Measurements from ENCODE around the gene SLC5A10. TPM values are rescaled to one million over a fixed set of nuclear protein-coding genes. Genes with fewer than 3 reads are reported as not detected.

SLC5A10 gene
- total RNA-seq, 2 experiments from 2014 or later = not detected

- peaks cover 15% of the 10 kb centered on the region for H3K9me3 Mint-ChIP-seq
- H3K27ac Mint-ChIP-seq = no peak overlapping the region
Observed at GRCh38 chr17:18995220-18995619, 43.3 kb downstream of the SLC5A10 start.

GRCh38 chr17:18996458-18996857, 44.5 kb downstream of the SLC5A10 start:
- POLR2A ChIA-PET = no interaction called here
- Mint-ChIP-seq H3K27ac (no peak overlapping the region), H3K36me3 (ENCODE audit: low read depth) (peaks cover 28% of the 10 kb centered on the region), H3K9me3 (peaks cover 15% of the 10 kb centered on the region), H3K4me1 (peaks cover 18% of the 10 kb centered on the region), H3K27me3 (no peaks in the 10 kb centered on the region), H3K4me3 (no peak overlapping the region)
- CTCF ChIA-PET = interaction anchor here (1.2 to 1.4 kb wide), 2 partner anchors 24 to 35 kb away, joined by 3 to 5 read pairs; no protein-coding TSS in a partner anchor
- DNase-seq = no peak

More at GRCh38 chr17:18995220-18995619, 43.3 kb downstream of the SLC5A10 start:
- no peak for DNase-seq
- Mint-ChIP-seq H3K36me3 (ENCODE audit: low read depth) (peaks cover 28% of the 10 kb centered on the region), H3K4me3 (no peak overlapping the region), H3K4me1 (peaks cover 15% of the 10 kb centered on the region), H3K27me3 (no peaks in the 10 kb centered on the region)
- ChIA-PET CTCF (no interaction called here), POLR2A (interaction anchor here (0.9 kb wide), 1 partner anchor 20 kb away, joined by 3 read pairs; no protein-coding TSS in a partner anchor)

GRCh38 chr17:18997650-18998196, 45.8 kb downstream of the SLC5A10 start:
- H3K9me3 Mint-ChIP-seq = peaks cover 15% of the 10 kb centered on the region
- CTCF ChIA-PET = interaction anchor here (1.2 kb wide), 1 partner anchor 23 kb away, joined by 3 read pairs; no protein-coding TSS in a partner anchor
- H3K27ac Mint-ChIP-seq = no peak overlapping the region
- H3K4me1 Mint-ChIP-seq = peaks cover 27% of the 10 kb centered on the region
- H3K4me3 Mint-ChIP-seq = no peak overlapping the region
- POLR2A ChIA-PET = interaction anchor here (1.1 to 1.4 kb wide), 2 partner anchors 10 to 16 kb away, joined by 3 read pairs; no protein-coding TSS in a partner anchor
- DNase-seq = no peak
- H3K36me3 Mint-ChIP-seq (ENCODE audit: low read depth) = peaks cover 28% of the 10 kb centered on the region
- no peaks in the 10 kb centered on the region for H3K27me3 Mint-ChIP-seq

DNA sequence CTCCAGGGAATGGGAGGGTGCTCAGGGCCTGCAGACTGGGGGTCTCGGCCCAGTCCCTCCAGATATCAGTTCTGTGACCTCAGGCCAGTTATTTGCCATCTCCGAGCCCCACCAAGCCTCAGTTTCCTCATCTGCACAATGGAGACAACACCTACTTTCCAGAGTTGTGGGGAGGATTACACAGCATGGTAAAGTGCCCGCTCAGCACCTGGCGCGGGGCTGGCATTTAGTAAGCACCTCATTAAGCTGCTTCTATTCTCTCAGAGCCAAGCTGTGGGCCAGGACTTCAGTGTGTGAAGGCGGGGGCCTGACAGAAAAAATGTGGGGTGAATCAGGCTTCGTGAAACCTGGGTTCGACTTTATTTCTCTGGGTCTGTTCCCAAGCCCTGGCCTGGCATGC, 47.4 kb downstream of the SLC5A10 start:
- H3K4me1 Mint-ChIP-seq = peaks cover 27% of the 10 kb centered on the region
- H3K9me3 Mint-ChIP-seq = peaks cover 15% of the 10 kb centered on the region
- H3K27me3 Mint-ChIP-seq = no peaks in the 10 kb centered on the region
- peaks cover 23% of the 10 kb centered on the region for H3K36me3 Mint-ChIP-seq (ENCODE audit: low read depth)
- CTCF ChIA-PET = no interaction called here
- H3K4me3 Mint-ChIP-seq = no peak overlapping the region
- H3K27ac Mint-ChIP-seq = no peak overlapping the region
- no peak for DNase-seq
- POLR2A ChIA-PET = no interaction called here

- POLR2A ChIA-PET = no interaction called here
- CTCF ChIA-PET = no interaction called here
- no peak overlapping the region for H3K27ac Mint-ChIP-seq
- no peak for DNase-seq
- peaks cover 29% of the 10 kb centered on the region for H3K4me1 Mint-ChIP-seq
- H3K27me3 Mint-ChIP-seq = no peaks in the 10 kb centered on the region
- H3K4me3 Mint-ChIP-seq = no peak overlapping the region
- peaks cover 20% of the 10 kb centered on the region for H3K36me3 Mint-ChIP-seq (ENCODE audit: low read depth)
- peaks cover 13% of the 10 kb centered on the region for H3K9me3 Mint-ChIP-seq
Observed at GRCh38 chr17:18999911-19000310, 47.9 kb downstream of the SLC5A10 start.

- CTCF ChIA-PET = no interaction called here
- H3K4me3 Mint-ChIP-seq = no peak overlapping the region
- peaks cover 15% of the 10 kb centered on the region for H3K36me3 Mint-ChIP-seq (ENCODE audit: low read depth)
- no peaks in the 10 kb centered on the region for H3K27me3 Mint-ChIP-seq
- H3K4me1 Mint-ChIP-seq = peaks cover 29% of the 10 kb centered on the region
- H3K9me3 Mint-ChIP-seq = peaks cover 8% of the 10 kb centered on the region
- DNase-seq = no peak
- POLR2A ChIA-PET = interaction anchor here (4.4 kb wide), 1 partner anchor 8 kb away, joined by 19 read pairs; no protein-coding TSS in a partner anchor
- no peak overlapping the region for H3K27ac Mint-ChIP-seq
Observed at GRCh38 chr17:19000531-19001325, 48.8 kb downstream of the SLC5A10 start.

- Mint-ChIP-seq H3K36me3 (ENCODE audit: low read depth) (peaks cover 4% of the 10 kb centered on the region), H3K9me3 (no peaks in the 10 kb centered on the region), H3K27me3 (peaks cover 5% of the 10 kb centered on the region), H3K4me3 (no peak overlapping the region), H3K27ac (no peak overlapping the region), H3K4me1 (peaks cover 29% of the 10 kb centered on the region)
- DNase-seq = no peak
- ChIA-PET POLR2A (interaction anchor here (1.2 to 4.4 kb wide), 2 partner anchors 10 to 12 kb away, joined by 3 to 19 read pairs; no protein-coding TSS in a partner anchor), CTCF (interaction anchor here (1.1 to 3.2 kb wide), 2 partner anchors 41 to 377 kb away, joined by 3 to 15 read pairs; no protein-coding TSS in a partner anchor)
Observed at GRCh38 chr17:19001907-19002590, 50.1 kb downstream of the SLC5A10 start.

DNA sequence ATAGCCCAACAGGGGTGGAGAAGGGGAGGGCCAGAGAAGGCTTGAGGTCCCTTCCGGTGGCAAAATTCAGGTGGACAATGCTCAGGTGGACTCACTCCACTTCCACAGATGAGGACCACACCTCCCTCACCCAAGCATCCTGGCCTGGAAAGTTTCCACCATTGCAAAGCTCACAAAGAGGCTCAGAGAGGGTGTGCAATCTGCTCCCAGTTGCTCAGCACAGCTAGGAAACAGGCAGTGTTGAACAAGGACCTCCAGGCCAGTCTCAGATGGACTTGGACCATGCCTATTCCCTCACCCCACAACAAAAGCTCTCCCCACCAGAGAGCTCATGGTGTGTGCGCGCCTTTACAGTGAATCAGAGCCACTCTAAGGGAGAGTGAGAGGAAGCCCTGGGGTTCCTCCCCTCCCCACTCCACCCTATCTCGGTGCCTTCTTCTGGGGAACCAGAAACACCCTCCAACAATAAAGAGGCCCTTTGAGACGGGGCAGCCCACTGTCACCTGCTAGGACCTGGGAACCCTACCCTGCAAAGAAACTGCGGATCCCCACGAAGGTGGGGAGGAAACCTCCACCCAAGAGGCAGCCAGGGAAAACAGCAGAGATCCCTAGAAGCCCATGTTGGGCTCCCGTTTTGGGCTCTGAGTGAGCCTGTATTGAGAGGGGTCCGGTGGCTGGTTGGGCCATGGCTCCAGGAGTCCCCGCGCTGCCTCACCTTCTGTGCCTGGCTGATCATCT, 51.0 kb downstream of the SLC5A10 start:
- no peak for DNase-seq
- CTCF ChIA-PET = interaction anchor here (1.1 to 3.2 kb wide), 3 partner anchors 42 to 377 kb away, joined by 3 to 15 read pairs (median 3); no protein-coding TSS in a partner anchor
- Mint-ChIP-seq H3K4me1 (peaks cover 29% of the 10 kb centered on the region), H3K27me3 (peaks cover 13% of the 10 kb centered on the region), H3K36me3 (ENCODE audit: low read depth) (no peaks in the 10 kb centered on the region), H3K27ac (no peak overlapping the region), H3K9me3 (no peaks in the 10 kb centered on the region), H3K4me3 (peak overlapping the region; percentile 39)
- POLR2A ChIA-PET = interaction anchor here (2.3 to 4.4 kb wide), 3 partner anchors 11 to 144 kb away, joined by 7 to 19 read pairs (median 13); no protein-coding TSS in a partner anchor

GRCh38 chr17:19003543-19004420, 51.8 kb downstream of the SLC5A10 start:
- Mint-ChIP-seq H3K4me3 (peak overlapping the region; percentile 81), H3K27ac (peak overlapping the region; percentile 64), H3K36me3 (ENCODE audit: low read depth) (no peaks in the 10 kb centered on the region), H3K9me3 (no peaks in the 10 kb centered on the region), H3K27me3 (peaks cover 14% of the 10 kb centered on the region), H3K4me1 (peaks cover 29% of the 10 kb centered on the region)
- ChIA-PET POLR2A (interaction anchor here (0.8 to 4.4 kb wide), 6 partner anchors 12 to 145 kb away, joined by 4 to 19 read pairs (median 6); no protein-coding TSS in a partner anchor), CTCF (interaction anchor here (1.2 to 3.2 kb wide), 2 partner anchors 43 to 145 kb away, joined by 3 to 15 read pairs; no protein-coding TSS in a partner anchor)
- peak; percentile 30 for DNase-seq

DNA sequence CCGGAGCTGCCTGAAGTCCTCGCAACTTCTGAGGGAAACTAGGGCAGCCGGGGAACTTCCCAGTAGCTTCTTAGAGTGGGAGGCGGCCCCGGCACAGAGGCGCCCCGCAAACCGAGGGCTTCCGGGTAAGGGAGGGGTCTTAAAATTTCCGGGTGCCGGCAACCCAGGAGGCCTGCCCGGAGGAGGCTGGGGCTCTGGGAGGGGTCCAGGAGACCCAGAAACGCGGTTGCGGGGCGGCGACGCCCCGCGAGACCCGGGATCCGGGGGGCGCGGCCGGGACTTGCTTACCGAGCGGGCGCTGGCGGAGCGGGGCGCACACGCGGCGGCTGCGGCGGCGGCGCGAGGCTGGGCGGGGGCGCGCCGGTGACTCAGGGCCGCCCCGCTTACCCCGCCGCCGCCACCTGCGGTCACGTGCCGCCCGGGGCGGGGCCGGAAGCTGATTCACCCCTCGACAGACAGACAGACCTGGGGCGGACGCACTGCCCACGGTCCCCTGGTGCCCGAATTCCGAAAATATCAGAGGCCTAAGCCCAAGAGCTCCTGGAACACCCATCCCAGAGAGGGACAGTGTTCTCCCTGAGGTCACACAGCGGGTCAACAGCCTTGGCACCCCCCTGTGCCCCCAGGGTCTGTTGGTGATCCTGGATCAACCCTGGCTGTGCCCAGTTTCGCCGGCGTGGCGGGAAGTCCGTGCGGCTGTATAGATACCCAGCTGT, 52.6 kb downstream of the SLC5A10 start, which contains the start of gene FAM83G:
TSS of gene FAM83G (minus strand) at position 344 of the 716 bp plus-strand sequence. CDS start 723 bp downstream, outside the sequence.
- Mint-ChIP-seq H3K9me3 (no peaks in the 10 kb centered on the region), H3K27ac (peak within 1 kb of the TSS; percentile 64), H3K4me3 (peak within 1 kb of the TSS; percentile 81), H3K36me3 (ENCODE audit: low read depth) (no peaks in the 10 kb centered on the region), H3K27me3 (peaks cover 14% of the 10 kb centered on the region), H3K4me1 (peaks cover 29% of the 10 kb centered on the region)
- ChIA-PET POLR2A (interaction anchor here (0.6 to 4.4 kb wide), 9 partner anchors 11 to 146 kb away, joined by 3 to 19 read pairs (median 4); no protein-coding TSS in a partner anchor), CTCF (interaction anchor here (0.6 to 3.2 kb wide), 3 partner anchors 44 to 158 kb away, joined by 3 to 15 read pairs (median 4); no protein-coding TSS in a partner anchor)
- DNase-seq = peak; percentile 87

All from activated CD4-positive, alpha-beta memory T cell treated with anti-CD3 and anti-CD28 coated beads, Interleukin-2, amount 10 ng/mL, durations not matched to agents 7 days and 5 days (primary cell).